Measurements from ENCODE around the gene PI4KA.
"Not testable (repeated sequence)": the region's sequence is repeated elsewhere in the genome, so short reads cannot be mapped to it uniquely, and the experiment has no call there.

The PI4KA gene

DNA sequence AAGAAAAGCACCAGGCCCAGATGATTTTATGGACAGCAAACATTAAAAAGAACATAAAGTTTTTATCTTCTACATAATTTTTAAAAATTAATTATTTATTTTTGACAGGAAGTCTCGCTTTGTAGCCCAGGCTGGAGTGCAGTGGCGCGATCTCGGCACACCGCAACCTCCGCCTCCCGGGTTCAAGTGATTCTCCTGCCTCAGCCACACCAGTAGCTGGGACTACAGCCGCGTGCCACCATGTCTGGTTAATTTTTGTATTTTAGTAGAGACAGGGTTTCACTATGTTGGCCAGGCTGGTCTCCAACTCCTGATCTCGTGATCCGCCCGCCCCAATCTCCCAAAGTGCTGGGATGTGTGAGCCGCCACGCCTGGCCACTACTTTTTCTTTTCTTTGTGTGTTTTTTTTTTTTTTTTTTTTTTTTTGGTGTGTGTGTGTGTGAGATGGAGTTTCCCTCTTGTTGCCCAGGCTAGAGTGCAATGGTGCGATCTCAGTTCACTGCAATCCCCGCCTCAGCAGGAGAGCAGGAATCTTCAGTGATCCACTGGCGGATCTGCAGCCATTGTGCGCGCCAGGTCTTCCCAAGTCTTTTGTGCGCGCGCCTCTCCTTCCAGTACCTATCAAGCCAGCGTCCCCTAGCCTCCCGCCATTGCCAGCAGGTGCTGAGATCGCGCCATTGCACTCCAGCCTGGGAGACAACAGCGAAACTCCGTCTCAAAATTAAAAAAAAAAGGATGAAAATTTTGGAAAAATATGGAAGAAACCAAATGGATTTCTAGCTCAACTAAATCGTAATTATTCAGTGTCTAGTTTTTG is 171.0 kb downstream of the PI4KA start:
- FAIRE-seq, result not testable (repeated sequence)

- FAIRE-seq, result not testable (repeated sequence)
Measured at GRCh38 chr22:20685764-20686163, 172.8 kb downstream of the PI4KA start.

GRCh38 chr22:20678792-20679435 is 179.7 kb downstream of the PI4KA start:
- not testable (repeated sequence) for FAIRE-seq

DNA sequence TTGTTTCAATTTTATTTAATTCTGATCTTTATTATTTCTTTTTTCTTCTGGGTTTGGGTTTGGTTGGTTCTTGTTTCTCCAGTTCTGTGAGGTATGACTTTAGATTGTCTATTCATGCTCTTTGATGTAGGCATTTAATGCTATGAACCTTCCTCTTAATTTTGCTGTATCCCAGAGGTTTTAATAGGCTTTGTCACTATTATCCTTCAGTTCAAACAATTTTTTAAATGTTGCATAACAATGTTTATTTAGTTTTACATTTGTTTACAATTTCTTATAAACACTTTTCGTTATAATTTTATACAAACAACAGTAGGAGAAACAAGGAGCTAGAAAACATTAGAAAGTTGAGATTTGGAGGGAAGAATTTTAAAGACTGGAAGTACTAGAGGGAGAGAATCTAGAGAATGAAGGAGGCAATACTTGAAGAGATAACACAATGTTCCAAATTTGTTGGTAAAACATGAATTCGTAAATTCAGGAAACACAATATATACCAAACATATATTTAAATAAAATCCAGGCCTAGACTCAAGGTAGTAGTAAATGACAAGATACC is 180.8 kb downstream of the PI4KA start:
- FAIRE-seq, result no peak

DNA sequence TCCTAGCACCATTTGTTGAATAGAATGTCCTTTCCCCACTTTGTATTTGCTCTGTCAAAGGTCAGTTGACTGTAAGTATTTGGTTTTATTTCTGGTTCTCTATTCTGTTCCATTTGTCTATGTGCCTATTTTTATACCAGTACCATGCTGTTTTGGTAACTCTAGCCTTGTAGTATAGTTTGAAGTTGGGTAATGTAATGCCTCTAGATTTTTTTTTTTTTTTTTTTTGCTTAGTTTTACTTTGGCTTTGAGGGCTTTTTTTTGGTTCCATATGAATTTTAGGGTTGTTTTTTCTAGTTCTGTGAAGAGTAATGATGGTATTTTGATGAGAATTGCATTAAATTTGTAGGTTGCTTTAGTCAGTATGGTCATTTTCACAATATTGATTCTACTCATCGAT is 183.0 kb downstream of the PI4KA start:
- not testable (repeated sequence) for FAIRE-seq

GRCh38 chr22:20674998-20675397 is 183.6 kb downstream of the PI4KA start:
- FAIRE-seq, result no peak

GRCh38 chr22:20673295-20674195 is 185.1 kb downstream of the PI4KA start:
- no peak for FAIRE-seq

GRCh38 chr22:20672732-20673131 is 185.9 kb downstream of the PI4KA start:
- FAIRE-seq, result no peak

GRCh38 chr22:20672082-20672424 is 186.6 kb downstream of the PI4KA start:
- FAIRE-seq, result no peak

- FAIRE-seq, result peak; percentile 76
Measured at GRCh38 chr22:20671409-20672081, 187.1 kb downstream of the PI4KA start.

GRCh38 chr22:20670457-20671261 is 188.0 kb downstream of the PI4KA start:
- not testable (repeated sequence) for FAIRE-seq

DNA sequence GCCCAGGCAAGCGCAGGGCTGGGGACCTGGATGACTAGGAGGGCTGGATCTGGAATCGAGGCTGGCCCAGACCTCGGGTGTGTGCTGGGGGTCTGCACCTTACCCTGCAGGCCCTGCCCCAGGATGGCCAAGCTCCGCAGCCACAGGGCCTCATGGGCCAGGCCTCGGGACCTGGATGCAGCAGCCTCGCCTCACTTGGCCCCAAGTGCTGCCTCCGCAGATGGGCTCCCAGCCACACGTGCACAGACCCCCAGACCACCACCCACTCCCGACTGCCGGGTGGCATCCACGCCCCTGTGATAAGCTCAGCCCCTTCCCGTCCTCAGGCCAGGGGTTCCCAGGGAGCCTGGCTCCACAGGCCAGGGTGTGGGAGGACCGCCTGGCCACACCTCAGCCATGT is 188.7 kb downstream of the PI4KA start:
- not testable (repeated sequence) for FAIRE-seq

- FAIRE-seq, result not testable (repeated sequence)
Measured at GRCh38 chr22:20669471-20669870, 189.1 kb downstream of the PI4KA start.

DNA sequence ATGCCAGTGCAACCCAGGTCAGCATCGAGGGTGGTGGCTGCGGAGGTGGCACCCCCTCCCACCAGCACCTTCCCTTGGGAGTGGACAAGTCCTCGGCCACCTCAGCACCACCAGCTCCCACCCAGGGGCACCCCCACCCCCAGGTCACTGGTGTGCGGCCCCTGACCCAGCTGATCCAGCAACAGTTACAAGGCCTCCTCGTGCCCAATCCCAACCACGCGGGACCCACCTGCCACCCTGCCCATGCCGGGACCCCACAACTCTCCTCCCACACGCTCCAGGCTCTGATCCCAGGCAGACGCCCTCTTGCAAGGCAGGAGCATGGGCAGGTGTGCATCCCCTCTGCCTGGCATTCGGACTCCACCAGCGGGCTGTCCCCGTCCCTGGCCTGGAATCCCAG is 189.8 kb downstream of the PI4KA start:
- FAIRE-seq, result not testable (repeated sequence)

DNA sequence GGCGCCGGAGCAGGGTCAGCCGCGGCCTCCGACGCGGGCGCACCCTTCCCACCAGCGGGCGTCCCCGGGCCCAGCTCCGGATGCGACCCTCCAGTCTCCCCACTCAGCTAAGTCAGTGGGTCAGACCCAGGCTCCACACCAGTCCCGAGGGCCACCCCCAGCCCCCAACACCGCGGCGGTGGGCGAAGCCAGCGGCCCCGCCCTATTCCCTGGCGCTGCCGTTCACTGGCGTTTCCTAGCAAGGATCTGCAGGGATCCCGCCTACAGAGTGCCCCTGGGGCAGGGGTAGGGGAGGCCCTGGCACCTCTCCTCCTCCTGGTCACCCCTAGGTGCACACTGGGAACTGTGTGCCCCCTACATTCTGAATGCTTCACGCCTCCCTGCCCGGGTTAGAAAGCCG is 190.4 kb downstream of the PI4KA start:
- FAIRE-seq, result not testable (repeated sequence)

GRCh38 chr22:20667548-20667947 is 191.1 kb downstream of the PI4KA start:
- FAIRE-seq, result not testable (repeated sequence)

DNA sequence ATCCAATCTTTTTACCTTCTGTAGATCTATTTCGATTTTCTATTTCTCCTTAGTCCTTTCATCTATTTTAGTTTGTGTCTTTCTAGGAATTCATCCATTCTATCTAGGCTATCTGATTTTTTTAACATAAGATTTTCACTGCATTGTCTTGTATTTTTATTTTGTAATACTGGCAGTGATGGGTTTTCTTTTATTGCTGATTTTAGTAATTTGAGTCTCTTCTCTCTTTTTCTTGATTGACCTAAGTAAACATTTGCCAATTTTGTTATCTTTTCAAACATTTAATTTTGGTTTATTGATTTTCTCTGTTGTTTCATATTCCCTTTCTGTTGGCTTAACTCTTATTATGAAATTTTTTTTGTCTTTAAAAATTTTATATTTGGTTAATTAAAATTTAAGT is 192.1 kb downstream of the PI4KA start:
- FAIRE-seq, result no peak

GRCh38 chr22:20664594-20664959 is 194.0 kb downstream of the PI4KA start:
- FAIRE-seq, result no peak

DNA sequence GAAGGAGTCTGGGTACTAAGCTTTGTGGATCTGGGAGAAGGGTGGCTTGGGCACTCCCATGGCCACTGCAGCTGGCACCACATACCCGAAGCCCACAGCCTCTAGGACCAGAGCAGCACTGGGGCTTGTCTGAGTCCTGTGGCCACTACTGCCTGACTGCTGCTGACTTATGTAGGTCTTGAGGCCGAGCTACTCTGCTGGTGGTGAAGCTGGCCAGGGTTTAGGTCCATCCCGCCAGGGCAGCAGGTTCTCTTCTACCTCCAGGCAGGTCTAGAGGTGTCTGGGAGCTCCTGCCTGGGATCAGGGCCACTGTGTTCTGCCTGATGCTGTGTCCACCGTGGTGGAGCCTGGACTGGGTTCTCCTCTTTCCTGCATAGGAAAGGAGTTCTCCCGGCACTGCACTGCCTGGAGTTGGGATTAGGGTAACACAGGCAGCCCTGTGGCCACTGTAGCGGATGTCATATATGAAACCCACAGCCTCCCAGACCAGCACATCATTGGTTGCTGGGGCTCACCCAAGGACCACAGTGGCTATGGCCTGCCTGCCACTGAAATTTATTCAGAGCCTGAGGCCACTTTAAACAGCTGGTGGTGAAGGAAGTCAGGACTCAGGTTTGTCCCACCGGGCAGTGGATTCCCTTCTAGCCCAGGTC is 194.5 kb downstream of the PI4KA start:
- no peak for FAIRE-seq

GRCh38 chr22:20663137-20663828 is 195.3 kb downstream of the PI4KA start:
- FAIRE-seq, result no peak
